GM15510 (cell line): ENCODE data around the gene APBA2.

ENCODE experiments used
- POLR2A ChIP-seq: IDR thresholded peaks from 3 replicates; pipeline ENCODE4 v1.6.1; 2011; ENCODE audit warnings: borderline replicate concordance; ENCODE audit not compliant: insufficient read length; ENCODE audit errors: extremely low read depth

APBA2 gene

GRCh38 chr15:29086891-29087290 lies 201.1 kb downstream of the APBA2 start:
- TF ChIP-seq POLR2A: no peak

DNA sequence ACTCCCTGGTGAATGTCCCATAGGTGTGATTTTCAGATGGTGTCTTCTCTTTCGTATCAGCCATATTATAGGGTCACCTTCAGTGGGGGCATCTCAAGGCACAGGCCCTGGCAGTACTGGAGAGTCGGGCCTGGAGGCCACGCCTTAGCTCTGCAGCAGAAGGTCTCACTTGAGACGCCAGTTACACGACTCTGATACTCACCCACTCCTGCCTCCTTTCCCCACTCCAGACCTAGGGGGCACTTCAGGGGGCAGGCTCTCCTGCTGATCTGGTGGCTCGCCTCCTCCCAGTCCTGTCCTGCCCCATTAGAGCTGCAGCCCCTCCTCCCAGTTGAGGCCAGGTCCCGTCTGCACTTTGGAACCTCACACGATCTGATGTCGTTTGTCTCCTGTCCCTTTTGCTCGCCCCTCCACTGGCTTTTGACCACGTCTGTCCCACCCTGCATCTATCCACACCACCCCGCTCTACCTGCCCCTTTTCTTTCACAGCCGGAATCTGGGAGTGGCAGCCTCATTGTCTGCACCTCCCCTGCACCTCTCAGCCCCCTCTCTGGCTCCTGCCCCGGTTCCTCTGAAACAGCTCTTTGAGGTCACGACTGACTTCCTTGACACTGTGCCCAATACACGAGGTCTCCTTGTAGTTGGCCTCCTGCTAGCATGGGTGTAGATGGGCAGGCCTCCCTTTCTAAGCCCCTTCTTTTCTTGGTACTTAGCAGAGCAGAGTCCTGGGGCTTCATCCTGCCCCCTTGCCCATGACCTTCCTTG lies 201.9 kb downstream of the APBA2 start:
- no peak for TF ChIP-seq POLR2A

DNA sequence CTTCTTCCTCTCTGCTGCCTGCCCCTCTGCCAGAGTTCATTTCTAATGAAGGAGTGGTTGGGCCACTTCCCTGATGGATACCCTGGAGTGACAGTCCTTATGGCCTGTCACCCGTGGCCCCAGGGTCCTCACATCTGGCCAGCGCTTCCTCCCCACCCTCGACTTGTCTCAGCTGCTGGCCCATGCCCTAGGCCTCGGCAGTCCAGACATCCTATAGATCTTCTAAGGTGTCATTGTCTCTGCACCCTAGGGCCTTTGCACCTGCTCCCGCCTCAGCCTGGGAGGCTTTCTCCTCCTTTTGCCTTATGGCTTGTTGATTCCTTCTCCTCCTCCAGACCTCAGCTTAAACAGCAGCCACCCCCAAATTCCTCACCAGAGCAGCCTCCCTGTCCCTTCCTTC lies 202.9 kb downstream of the APBA2 start:
- no peak for TF ChIP-seq POLR2A

DNA sequence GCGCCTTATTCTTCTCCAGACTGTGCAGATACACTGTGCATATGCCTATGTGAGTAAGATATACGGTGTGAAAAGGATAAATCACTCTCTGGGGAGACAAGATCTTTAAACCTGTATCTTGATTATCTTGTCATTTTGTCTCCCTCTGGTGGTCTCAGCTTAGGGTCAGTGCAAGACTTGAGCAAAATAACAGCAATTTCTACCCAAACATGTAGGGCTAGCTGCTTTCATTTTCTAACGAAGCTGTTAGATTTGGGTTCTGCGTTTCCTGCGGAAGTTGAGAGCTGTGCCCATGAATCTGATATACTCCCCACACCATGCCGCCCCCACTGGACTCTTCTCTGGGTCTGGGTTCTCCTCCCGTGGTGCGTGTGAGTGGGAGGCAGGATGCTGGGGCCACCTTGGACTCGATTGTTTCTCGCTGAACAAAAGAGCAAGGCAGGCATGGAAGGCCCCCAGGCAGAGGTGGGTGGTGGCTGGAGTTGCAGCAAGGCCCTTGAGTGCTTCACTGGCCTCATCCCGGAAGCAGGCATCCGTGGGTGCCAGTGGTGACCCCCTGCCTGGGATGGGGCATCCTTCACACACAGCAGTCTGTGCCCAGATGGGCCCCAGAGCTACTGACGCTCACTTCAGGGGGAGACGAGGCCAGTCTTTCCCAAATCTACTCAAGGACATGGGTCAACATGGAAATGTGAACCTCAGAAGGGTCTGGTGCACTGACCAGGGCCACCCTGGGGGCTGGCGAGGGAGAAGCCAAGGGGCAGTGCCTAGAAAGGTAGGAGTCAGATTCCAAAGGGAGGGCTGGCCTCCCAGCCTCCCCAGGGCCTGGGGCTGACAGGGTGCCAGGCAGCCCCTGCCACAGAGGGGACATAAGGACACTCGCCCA lies 204.2 kb downstream of the APBA2 start:
- no peak for TF ChIP-seq POLR2A

- no peak for TF ChIP-seq POLR2A
These were observed 205.1 kb downstream of the APBA2 start for GRCh38 chr15:29090617-29091466.

DNA sequence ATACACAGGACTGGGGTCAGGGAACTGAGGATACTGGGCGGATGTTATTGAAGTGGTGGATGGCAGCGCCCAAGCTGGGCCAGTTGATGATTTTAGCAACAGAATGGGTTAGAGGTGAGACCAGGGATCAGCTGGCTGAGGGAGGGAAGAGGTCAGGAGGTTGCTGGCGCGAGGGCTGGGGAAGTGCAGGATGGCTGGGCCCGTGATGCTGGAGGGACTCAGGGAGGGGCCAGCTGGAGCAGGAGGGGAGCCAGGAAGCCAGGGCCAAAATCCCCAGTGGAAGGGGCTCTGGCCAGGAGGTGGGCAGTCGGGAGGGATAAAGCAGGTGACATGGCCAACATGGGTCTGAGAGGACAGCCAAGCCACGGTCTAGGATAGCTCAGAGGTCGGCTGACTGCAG lies 205.9 kb downstream of the APBA2 start:
- no peak for TF ChIP-seq POLR2A

DNA sequence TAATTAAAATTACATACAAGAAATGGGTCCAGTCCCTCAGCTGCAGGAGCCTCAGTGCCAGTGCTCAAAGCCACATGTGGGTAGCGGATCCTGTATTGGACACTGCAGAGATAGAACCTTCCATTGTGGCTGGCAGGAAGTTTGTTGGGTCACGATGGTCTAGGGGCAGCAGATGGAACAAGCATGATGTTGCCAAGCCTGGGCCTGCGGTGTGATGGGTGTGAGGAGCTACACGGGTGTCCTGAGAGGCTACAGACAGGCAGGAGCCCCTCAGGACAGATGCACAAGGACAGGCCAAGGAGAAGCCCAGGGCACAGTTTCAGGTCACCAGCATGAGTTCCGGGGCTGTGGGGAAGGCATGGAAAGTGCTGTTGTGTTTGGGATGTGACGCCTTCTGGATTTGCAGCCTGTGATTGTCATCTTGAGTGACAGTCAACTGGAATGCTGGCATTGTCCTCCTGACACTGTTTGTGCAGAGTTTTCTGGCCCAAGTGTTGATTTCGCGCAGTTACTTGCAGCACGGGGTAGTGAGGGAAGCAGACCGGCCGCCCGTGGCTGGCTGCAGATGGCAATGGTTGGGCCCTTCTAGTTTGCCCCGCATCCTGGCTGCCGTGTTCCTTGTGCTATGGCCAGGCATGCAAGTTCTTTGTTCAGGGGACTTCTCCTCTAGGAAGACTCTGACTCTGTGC lies 206.7 kb downstream of the APBA2 start:
- TF ChIP-seq POLR2A: no peak

DNA sequence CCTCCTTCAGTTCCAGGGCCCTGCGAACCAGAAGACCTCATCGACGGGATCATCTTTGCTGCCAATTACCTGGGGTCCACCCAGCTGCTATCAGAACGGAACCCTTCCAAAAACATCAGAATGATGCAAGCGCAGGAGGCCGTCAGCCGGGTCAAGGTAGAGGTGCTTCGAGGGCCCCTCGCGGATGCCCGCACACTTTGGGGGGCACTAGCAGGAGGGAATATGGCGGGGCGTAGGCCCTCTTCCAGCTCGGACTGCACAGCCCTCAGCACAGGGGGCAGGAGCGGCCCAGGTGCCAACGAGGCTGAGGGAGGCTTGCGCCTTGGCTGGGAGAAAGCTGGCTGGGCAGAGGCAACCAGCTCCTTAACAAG lies 207.3 kb downstream of the APBA2 start:
- no peak for TF ChIP-seq POLR2A

- no peak for TF ChIP-seq POLR2A
These were observed 208.0 kb downstream of the APBA2 start for GRCh38 chr15:29093696-29094343.

DNA sequence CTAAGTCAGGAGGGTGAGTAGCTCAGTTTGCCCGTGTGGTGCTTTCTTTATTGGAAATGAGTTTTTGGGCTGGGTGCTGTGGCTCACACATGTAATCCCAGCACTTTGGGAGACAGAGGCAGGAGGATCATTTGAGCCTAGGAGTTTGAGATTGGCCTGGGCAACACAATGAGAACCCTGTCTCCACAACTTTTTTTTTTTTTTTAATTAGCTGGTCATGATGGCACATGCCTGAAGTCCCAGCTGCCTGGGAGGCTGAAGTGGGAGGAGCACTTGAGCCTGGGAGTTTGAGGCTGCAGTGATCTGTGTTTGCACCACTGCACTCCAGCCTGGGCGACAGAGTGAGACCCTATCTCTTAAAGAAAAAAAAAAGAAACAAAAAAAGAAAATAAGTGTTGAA lies 208.9 kb downstream of the APBA2 start:
- no peak for TF ChIP-seq POLR2A

GRCh38 chr15:29095746-29096145 lies 210.0 kb downstream of the APBA2 start:
- no peak for TF ChIP-seq POLR2A

GRCh38 chr15:29097168-29097567 lies 211.4 kb downstream of the APBA2 start:
- no peak for TF ChIP-seq POLR2A

DNA sequence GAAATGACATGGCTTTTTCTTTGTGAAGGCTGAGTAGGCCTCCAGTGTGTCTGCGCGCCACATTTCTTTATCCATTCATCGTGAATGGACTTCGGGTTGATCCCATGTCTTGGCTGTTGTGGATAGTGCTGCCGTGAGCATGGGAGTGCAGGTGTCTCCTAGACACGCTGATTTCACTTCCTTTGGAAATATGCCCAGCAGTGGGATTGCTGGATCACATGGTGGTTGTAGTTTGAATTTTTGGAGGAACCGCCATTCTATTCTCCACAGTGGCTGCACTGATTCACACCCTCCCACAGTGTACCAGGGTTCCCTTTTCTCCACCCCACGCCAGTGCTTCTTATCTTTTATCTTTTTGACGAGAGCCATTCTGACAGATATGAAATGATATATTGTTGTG lies 212.2 kb downstream of the APBA2 start:
- no peak for TF ChIP-seq POLR2A

DNA sequence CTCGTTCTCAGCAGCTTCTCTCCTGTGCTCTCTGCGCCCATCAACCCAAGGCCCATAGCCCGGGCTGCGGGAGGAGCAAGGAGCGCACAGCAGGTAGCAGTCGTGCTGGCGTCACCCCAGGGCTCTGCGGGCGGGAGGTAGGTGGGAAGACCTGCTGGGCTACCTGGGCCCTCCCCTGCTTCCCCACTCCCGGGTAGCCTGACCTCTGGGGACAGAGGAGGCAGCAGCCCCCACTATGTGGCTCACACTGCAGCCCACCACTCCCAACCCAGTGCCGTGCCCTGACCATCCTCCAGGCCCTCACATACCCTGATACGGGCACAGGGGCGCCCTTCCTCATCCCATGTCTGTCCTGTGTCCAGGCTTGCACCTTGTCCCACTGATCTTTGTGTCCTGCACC lies 212.9 kb downstream of the APBA2 start:
- no peak for TF ChIP-seq POLR2A
